Stimulated activated effector memory CD8-positive, alpha-beta T cell treated with anti-CD3 and anti-CD28 coated beads, Interleukin-12 subunit alpha, Interleukin-12 subunit beta, amount 100 ng/mL, for 72 hours (primary cell): ENCODE results near the gene METTL24.
"Not testable (repeated sequence)": the region's sequence is repeated elsewhere in the genome, so short reads cannot be mapped to it uniquely, and the experiment has no call there.

Source experiments
- ATAC-seq: fragments of 150-1000 bp; cut with Tn5 transposase; 2 replicates; pipeline ENCODE4 v1.10.0; 2021
- DNase-seq, 2 donors: peaks; one replicate each; pipeline ENCODE4 v3.0.0; 2021 to 2022; ENCODE audit warnings: low spot score in 2 of 2
- H3K27ac Mint-ChIP-seq: one replicate; pipeline ENCODE4 v1.8.0; 2022; ENCODE audit warnings: mild to moderate bottlenecking, mixed read lengths
- H3K36me3 Mint-ChIP-seq: one replicate; pipeline ENCODE4 v1.8.0; 2022; ENCODE audit warnings: mild to moderate bottlenecking, mixed read lengths
- H3K4me1 Mint-ChIP-seq: one replicate; pipeline ENCODE4 v1.8.0; 2022; ENCODE audit warnings: mixed read lengths
- H3K4me3 Mint-ChIP-seq: one replicate; pipeline ENCODE4 v1.8.0; 2022; ENCODE audit warnings: mild to moderate bottlenecking, mixed read lengths
- H3K9me3 Mint-ChIP-seq: one replicate; pipeline ENCODE4 v1.8.0; 2022; ENCODE audit warnings: mixed read lengths

Gene METTL24

GRCh38 chr6:110352563-110353262 lies 5.4 kb downstream of the METTL24 start:
- no peaks in the 10 kb centered on the region for H3K9me3 Mint-ChIP-seq
- H3K4me1 Mint-ChIP-seq = peaks cover 14% of the 10 kb centered on the region
- no peaks in the 10 kb centered on the region for H3K36me3 Mint-ChIP-seq
- DNase-seq (no peak), ATAC-seq (no peak)
- H3K4me3 Mint-ChIP-seq = no peak overlapping the region
- no peak overlapping the region for H3K27ac Mint-ChIP-seq

- ATAC-seq (no peak), DNase-seq (no peak)
- Mint-ChIP-seq H3K4me1 (peaks cover 6% of the 10 kb centered on the region), H3K9me3 (no peaks in the 10 kb centered on the region), H3K36me3 (no peaks in the 10 kb centered on the region), H3K4me3 (no peak overlapping the region), H3K27ac (no peak overlapping the region)
Measured at GRCh38 chr6:110351986-110352385, 6.2 kb downstream of the METTL24 start.

DNA sequence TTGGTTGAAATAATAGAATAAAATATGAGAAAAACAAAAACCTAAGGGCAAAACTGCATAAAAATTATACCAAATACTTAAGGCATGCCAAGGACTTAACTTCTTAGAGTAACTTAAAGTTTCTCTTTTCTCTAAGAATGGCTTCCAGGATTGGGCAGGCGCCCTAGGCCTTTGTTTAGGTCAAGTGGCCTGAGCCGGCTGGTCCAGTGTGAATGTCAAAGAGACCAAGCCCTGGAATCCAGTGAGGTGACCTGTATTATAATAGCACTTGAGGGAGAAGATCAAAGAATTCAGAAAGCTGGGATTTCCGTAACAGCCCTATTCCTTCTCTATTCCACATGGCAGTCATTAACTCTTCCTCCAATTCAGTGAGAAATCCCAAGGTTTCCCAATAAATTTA lies 6.6 kb downstream of the METTL24 start:
- ATAC-seq = no peak
- no peaks in the 10 kb centered on the region for H3K36me3 Mint-ChIP-seq
- H3K4me3 Mint-ChIP-seq = no peak overlapping the region
- no peak for DNase-seq
- H3K4me1 Mint-ChIP-seq = peaks cover 2% of the 10 kb centered on the region
- no peak overlapping the region for H3K27ac Mint-ChIP-seq
- H3K9me3 Mint-ChIP-seq = no peaks in the 10 kb centered on the region

DNA sequence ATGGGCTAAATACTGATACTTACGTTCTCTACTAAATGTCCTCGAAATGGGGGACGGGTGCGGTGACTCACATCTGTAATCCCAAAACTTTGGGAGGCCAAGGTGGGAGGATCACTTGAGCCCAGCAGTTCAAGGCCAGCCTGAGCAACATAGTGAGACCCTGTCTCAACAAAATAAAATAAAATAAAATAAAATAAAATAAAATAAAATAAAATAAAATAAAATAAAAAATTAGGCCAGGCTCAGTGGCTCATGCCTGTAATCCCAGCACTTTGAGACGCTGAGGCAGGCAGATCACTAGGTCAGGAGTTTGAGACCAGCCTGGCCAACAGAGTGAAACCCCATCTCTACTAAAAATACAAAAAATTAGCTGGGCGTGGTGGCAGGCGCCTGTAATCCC lies 7.6 kb downstream of the METTL24 start:
- not testable (repeated sequence) for ATAC-seq, DNase-seq, H3K4me1 Mint-ChIP-seq, H3K36me3 Mint-ChIP-seq, H3K27ac Mint-ChIP-seq, H3K4me3 Mint-ChIP-seq, H3K9me3 Mint-ChIP-seq

- Mint-ChIP-seq H3K27ac (no peak overlapping the region), H3K36me3 (no peaks in the 10 kb centered on the region), H3K4me3 (no peak overlapping the region), H3K4me1 (no peaks in the 10 kb centered on the region), H3K9me3 (no peaks in the 10 kb centered on the region)
- DNase-seq (no peak), ATAC-seq (no peak)
Measured at GRCh38 chr6:110348961-110349690, 9.0 kb downstream of the METTL24 start.

DNA sequence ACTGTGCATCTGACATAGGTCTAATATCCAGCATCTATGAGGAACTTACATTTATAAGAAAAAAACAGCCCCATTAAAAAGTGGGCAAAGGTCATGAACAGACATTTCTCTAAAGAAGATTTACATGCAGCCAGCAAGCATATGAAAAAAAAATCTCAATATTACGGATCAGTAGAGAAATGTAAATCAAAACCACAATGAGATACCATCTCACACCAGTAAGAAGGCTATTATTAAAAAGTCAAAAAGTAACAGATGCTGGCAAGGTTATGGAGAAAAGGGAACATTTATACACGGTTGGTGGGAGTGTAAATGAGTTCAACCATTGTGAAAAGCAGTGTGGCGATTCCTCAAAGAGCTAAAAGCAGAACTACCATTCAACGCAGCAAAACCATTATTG lies 13.1 kb downstream of the METTL24 start:
- no peak overlapping the region for H3K4me3 Mint-ChIP-seq
- DNase-seq = no peak
- ATAC-seq = no peak
- no peaks in the 10 kb centered on the region for H3K36me3 Mint-ChIP-seq
- no peaks in the 10 kb centered on the region for H3K9me3 Mint-ChIP-seq
- no peak overlapping the region for H3K27ac Mint-ChIP-seq
- no peaks in the 10 kb centered on the region for H3K4me1 Mint-ChIP-seq

- no peak for ATAC-seq
- Mint-ChIP-seq H3K9me3 (no peaks in the 10 kb centered on the region), H3K4me3 (no peak overlapping the region)
Measured at GRCh38 chr6:110342759-110343158, 15.4 kb downstream of the METTL24 start.

DNA sequence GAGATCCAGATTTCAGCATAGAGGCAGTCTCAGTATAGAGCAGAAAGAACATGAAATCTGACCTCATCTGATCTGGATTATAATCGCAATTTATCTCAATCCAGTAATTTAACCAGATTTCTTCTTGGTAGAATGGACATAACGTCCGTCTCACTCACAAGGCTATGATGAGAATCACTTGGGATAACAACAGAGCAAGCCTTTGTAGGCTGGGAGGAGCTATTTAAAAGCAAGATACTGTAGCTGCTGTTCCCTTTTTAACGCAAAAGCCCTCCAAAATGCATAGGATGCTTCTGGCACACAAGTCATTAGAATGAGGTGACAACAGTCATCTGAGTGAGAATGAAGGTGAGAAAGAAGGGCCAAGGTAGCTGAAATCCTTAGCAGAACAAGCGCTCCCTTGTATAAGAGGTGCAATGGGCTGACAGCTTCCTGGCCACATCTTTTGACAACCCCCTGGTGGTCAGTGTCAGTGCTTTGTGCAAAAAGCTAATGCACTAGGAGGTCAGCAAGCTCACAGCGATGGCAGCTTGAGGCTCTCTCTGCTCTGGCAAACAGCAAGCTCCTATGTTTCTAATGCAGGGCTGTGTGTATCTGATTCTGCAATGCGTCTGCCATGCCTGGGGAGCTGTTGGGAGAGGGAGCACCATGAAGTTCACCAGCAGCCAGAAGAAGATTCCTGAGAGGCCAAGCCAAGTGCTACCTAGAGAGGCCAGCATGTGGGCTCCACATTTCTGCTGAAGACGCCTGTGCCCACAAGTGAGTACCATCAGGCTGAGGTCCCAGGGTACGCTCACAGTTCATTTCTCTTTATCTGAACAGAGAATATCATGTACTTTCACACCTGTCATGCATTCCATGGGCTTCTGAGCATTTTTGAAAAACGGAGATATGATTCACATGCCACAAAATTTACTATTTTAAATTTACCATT lies 16.2 kb downstream of the METTL24 start:
- no peak overlapping the region for H3K27ac Mint-ChIP-seq
- H3K36me3 Mint-ChIP-seq = no peaks in the 10 kb centered on the region
- no peaks in the 10 kb centered on the region for H3K9me3 Mint-ChIP-seq
- ATAC-seq (peak; percentile 21), DNase-seq (no peak)
- H3K4me1 Mint-ChIP-seq = no peaks in the 10 kb centered on the region
- no peak overlapping the region for H3K4me3 Mint-ChIP-seq

More at GRCh38 chr6:110342759-110343158, 15.4 kb downstream of the METTL24 start:
- Mint-ChIP-seq H3K4me1 (no peaks in the 10 kb centered on the region), H3K27ac (no peak overlapping the region), H3K36me3 (no peaks in the 10 kb centered on the region)
- DNase-seq = no peak

DNA sequence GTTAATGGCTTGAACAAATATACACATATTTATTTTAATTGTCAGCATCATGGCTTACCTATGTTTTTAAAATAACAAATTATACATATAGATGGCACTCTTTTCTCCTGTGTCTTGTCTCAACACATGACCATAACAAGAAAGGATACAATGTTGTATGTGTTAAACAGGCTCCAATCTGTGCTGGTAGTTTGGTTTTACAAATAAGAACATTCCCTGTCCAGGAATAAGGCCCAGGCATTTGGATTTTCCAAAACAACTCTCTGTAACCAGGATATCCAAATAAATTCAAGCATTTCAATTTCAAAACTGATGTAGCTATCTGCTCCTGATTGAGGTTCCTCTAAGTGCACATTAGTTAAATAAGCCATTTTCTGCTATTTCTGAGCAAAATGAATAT lies 17.1 kb downstream of the METTL24 start:
- Mint-ChIP-seq H3K4me3 (no peak overlapping the region), H3K9me3 (no peaks in the 10 kb centered on the region), H3K27ac (no peak overlapping the region), H3K36me3 (no peaks in the 10 kb centered on the region), H3K4me1 (no peaks in the 10 kb centered on the region)
- ATAC-seq = no peak
- no peak for DNase-seq

- H3K36me3 Mint-ChIP-seq = no peaks in the 10 kb centered on the region
- no peaks in the 10 kb centered on the region for H3K9me3 Mint-ChIP-seq
Measured at GRCh38 chr6:110340392-110340965, 17.7 kb downstream of the METTL24 start.

DNA sequence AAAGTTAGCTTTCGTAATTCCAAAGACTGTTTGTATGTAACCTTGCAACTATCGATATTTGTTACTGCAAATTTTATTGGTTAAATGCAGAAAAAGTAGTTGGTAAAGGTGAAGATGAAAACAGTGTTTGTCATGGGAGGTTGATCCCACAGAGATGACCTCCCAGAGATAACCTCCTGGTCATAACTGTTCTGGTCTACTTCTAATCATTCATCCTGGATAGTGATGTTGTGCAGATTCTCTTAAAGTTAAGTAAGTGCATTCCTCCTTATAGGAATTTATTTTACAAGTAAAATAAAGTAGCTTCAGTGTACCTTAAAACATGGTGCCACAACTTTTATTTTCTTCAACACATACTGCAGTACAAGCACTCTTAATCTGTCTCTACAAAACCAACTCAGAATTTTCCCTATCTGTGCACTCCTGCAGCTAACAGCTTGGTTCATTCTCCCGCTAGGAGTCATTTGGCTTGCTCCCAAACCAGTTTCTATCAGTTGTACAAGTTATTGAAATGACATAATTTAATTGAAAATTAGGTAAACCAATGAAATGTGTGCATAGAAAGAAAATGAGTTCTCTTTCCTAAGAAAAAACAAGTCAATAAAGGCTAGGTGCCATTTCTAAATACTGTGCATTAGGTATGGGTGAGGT lies 19.2 kb downstream of the METTL24 start:
- DNase-seq (no peak), ATAC-seq (no peak)
- H3K4me3 Mint-ChIP-seq = no peak overlapping the region
- no peak overlapping the region for H3K27ac Mint-ChIP-seq
- no peaks in the 10 kb centered on the region for H3K36me3 Mint-ChIP-seq
- H3K9me3 Mint-ChIP-seq = no peaks in the 10 kb centered on the region
- no peaks in the 10 kb centered on the region for H3K4me1 Mint-ChIP-seq

More at GRCh38 chr6:110340392-110340965, 17.7 kb downstream of the METTL24 start:
- Mint-ChIP-seq H3K4me1 (no peaks in the 10 kb centered on the region), H3K27ac (no peak overlapping the region), H3K4me3 (no peak overlapping the region)
- DNase-seq (no peak), ATAC-seq (no peak)

DNA sequence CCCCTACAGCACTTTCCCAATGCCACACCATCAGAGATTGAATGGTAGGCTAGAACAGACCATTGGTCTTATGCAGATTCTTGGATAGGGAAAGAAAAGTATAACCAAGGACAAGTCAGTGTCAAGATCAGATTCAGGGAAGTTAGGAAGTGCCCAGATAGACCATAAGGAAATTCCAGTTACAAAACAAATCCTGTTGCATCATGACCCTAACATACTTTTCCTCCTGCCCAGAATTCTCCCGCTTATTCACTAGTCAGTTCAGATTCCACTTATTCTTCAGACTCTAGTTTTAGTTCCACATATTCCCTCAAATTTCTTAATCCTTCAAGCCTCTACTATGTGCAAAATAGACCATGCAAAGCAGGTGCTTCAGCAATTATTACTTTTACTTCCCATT lies 20.7 kb downstream of the METTL24 start:
- no peaks in the 10 kb centered on the region for H3K4me1 Mint-ChIP-seq
- no peak for ATAC-seq
- DNase-seq = no peak
- H3K27ac Mint-ChIP-seq = no peak overlapping the region
- no peaks in the 10 kb centered on the region for H3K9me3 Mint-ChIP-seq
- H3K36me3 Mint-ChIP-seq = no peaks in the 10 kb centered on the region
- no peak overlapping the region for H3K4me3 Mint-ChIP-seq

- DNase-seq (no peak), ATAC-seq (peak; percentile 43)
- H3K4me3 Mint-ChIP-seq = no peak overlapping the region
- no peaks in the 10 kb centered on the region for H3K4me1 Mint-ChIP-seq
- no peaks in the 10 kb centered on the region for H3K36me3 Mint-ChIP-seq
- no peaks in the 10 kb centered on the region for H3K9me3 Mint-ChIP-seq
- no peak overlapping the region for H3K27ac Mint-ChIP-seq
Measured at GRCh38 chr6:110334423-110335180, 23.5 kb downstream of the METTL24 start.

DNA sequence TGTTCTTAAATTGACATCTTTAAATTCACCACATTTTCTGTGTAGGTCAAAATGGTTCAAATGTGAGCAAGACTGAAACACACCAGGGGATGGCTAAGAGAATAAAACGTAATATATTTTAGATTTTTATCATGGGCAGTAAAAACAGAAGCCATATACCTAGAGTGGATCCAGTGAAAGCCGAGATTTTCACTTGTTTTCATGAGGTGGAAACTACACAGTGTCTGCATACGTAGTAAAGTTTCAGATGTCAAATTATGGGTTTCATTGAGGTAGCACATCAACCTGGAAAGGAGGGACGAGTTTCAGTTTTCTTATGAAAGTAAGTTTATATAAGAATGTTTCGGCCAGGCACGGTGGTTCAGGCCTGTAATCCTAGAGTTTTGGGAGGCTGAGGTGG lies 25.9 kb downstream of the METTL24 start:
- ATAC-seq = peak; percentile 38
- no peak overlapping the region for H3K27ac Mint-ChIP-seq
- H3K4me3 Mint-ChIP-seq = no peak overlapping the region
- H3K9me3 Mint-ChIP-seq = no peaks in the 10 kb centered on the region
- DNase-seq = no peak
- no peaks in the 10 kb centered on the region for H3K36me3 Mint-ChIP-seq
- no peaks in the 10 kb centered on the region for H3K4me1 Mint-ChIP-seq
